ENCODE results near the gene PDE4DIP.
"Not testable (repeated sequence)": the region's sequence is repeated elsewhere in the genome, so short reads cannot be mapped to it uniquely, and the experiment has no call there.

The PDE4DIP gene

DNA sequence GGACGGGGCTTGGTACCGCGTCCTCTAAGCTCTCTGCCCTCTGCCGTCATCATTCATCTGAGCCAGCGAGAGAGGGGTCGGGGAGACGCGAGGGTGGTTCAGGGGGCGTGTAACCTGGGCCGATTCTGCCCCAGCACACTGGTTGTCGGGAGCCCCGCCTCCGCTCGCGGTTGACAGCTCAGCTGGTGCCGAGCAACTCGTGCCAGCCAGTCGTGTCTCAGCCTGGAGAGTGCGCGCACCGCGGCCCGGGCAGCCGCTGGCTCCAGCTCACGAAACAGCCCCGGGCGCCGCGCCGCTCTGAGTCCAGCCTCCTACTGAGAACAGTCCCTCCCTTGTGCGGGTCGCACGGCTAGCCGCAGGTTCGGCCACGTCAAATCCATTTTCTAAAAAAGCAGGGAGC is at the start of gene PDE4DIP:
Gene PDE4DIP, plus strand, starts transcription at position 209 of the 400 bp plus-strand sequence. CDS start 347 bp downstream, outside the sequence.
- peak in 1 of 2 experiments; percentile 47 for DNase-seq (ENCODE audit: low spot score in 2 of 2)
- H3K4me1 ChIP-seq; H3K27me3 ChIP-seq (ENCODE audit: low read depth); in situ Hi-C loops (cut with MboI; ENCODE audit: low sequenced_read_pairs); H3K36me3 ChIP-seq (replicated peaks); H3K4me3 ChIP-seq; H3K9me3 ChIP-seq: not testable (repeated sequence)

DNA sequence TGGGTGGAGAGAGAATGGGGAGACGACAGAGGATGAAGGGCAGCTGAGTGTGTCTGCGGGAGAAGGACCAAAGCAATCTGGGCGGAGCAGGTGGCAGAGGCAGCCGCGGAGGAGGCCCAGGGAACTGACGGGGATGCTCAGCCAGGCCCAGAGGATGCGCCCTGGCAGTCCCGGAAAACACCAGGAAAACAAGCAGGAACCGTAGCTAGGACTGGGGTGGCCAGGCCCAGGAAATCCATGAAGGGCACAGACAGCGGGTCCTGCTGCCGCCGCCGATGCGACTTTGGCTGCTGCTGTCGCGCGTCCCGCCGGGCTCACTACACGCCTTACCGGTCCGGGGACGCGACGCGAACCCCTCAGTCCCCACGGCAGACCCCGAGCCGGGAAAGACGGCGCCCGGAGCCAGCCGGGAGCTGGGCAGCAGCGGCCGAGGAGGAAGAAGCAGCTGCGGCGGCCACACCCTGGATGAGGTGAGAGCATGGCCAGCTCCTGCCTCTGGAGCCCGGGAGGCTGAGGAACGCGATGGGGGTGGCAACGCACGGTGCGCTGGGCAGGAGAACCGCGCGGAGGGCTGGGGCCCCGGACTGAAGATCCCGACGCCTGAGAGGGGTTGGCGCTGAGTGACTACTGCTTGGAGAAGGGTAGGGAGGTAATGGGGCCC is 35.8 kb upstream of the PDE4DIP start:
- H3K4me3 ChIP-seq; in situ Hi-C loops (cut with MboI; ENCODE audit: low sequenced_read_pairs); DNase-seq (ENCODE audit: low spot score in 2 of 2); H3K9me3 ChIP-seq; H3K27me3 ChIP-seq (ENCODE audit: low read depth); H3K4me1 ChIP-seq; H3K36me3 ChIP-seq (replicated peaks): not testable (repeated sequence)

DNA sequence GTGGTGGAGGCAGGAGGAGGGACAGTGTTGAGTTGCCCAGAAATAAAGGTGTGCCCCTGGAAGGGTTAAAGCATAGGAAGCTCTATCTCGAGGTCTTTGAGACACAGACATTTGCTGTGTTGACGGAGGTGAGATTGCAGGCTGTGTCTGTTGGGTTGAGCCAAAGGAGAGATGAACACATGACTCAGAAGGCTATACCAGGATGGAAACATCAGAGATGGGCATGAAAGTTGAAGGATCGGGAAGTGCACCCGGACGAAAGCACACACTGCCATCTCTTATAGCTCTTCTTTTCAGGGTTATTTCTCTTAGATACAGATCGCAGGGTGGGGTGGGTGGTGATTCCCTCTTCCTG is 35.3 kb upstream of the PDE4DIP start:
- H3K27me3 ChIP-seq (ENCODE audit: low read depth); DNase-seq (ENCODE audit: low spot score in 2 of 2); H3K4me1 ChIP-seq; in situ Hi-C loops (cut with MboI; ENCODE audit: low sequenced_read_pairs); H3K4me3 ChIP-seq; H3K9me3 ChIP-seq; H3K36me3 ChIP-seq (replicated peaks): not testable (repeated sequence)

DNA sequence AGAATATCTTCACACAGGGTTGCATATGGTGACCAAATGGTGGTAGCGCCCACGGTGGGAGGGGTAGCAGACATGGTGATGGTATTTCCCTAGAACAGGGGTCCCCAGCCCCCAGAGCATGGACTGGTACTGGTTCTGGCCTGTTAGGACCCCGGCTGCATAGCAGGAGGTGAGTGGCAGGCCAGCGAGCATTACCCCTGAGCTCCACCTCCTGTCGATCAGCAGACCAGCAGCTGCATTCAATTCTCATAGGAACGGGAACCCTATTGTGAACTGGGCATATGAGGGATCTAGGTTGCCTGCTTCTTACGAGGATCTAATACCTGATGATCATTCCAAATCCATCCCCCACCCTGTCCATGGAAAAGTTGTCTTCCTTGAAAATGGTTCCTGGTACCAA is 22.0 kb upstream of the PDE4DIP start:
- H3K36me3 ChIP-seq (replicated peaks); DNase-seq (ENCODE audit: low spot score in 2 of 2); H3K4me1 ChIP-seq; in situ Hi-C loops (cut with MboI; ENCODE audit: low sequenced_read_pairs); H3K27me3 ChIP-seq (ENCODE audit: low read depth); H3K4me3 ChIP-seq; H3K9me3 ChIP-seq: not testable (repeated sequence)

DNA sequence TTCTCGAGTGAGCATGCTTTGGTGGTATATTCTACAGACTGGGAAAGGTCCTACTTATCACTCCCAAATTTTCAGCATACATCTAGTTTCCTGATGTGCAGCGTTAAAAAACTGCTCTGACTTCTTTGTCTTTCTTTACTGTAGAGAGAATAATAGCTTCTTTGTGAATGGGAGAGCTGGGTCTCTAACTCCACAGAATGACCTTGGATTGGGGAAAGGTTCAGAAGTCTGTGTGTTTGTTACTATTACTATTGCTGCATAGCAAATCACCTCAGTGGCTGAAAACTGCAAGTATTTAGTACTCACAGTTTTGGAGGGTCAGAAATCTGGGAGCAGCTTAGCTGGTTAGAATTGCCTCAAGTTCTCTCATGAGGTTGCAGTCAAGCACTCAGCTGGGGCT is 20.4 kb upstream of the PDE4DIP start:
- DNase-seq (ENCODE audit: low spot score in 2 of 2); H3K27me3 ChIP-seq (ENCODE audit: low read depth); H3K4me3 ChIP-seq; in situ Hi-C loops (cut with MboI; ENCODE audit: low sequenced_read_pairs); H3K9me3 ChIP-seq; H3K36me3 ChIP-seq (replicated peaks); H3K4me1 ChIP-seq: not testable (repeated sequence)

DNA sequence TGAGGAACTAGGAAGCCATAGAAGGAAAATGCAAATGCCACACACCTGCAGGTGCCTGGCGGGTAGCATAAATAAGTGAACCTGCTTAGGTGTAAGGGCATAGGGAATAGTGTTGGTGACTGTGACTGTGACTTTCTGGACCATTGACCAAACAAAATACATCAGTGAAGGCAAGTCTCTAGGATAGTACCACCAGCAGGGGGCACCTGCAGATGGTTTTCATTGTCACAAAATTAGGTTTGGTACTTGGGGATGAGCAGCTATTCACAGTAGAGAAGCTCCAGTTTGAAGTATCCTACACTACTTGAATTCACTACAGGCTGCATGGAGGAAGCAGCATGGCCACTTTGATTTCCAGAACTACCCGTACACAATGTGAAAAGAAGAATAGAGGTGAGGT is 19.2 kb upstream of the PDE4DIP start:
- H3K36me3 ChIP-seq (replicated peaks); H3K27me3 ChIP-seq (ENCODE audit: low read depth); H3K9me3 ChIP-seq; H3K4me1 ChIP-seq; H3K4me3 ChIP-seq; DNase-seq (ENCODE audit: low spot score in 2 of 2); in situ Hi-C loops (cut with MboI; ENCODE audit: low sequenced_read_pairs): not testable (repeated sequence)

DNA sequence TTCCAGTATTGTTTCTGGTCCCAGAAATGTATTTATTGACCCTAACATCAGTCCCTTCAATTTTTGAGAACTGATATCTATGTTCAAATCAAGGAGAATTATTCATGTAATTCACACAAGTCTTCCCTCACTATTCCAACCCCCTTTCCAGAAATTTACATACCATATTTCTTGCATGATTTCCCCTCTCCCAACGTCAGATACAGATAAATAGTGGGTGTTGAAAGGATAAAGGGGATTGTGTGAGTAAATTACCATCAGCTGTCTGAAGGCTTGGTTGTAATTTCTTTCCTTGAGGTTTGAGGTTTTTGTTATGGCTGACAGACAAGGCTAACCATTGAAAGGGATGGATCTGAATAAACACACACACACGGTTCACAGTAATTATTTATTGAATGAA is 15.7 kb upstream of the PDE4DIP start:
- H3K27me3 ChIP-seq (ENCODE audit: low read depth); DNase-seq (ENCODE audit: low spot score in 2 of 2); H3K36me3 ChIP-seq (replicated peaks); H3K4me1 ChIP-seq; H3K4me3 ChIP-seq; in situ Hi-C loops (cut with MboI; ENCODE audit: low sequenced_read_pairs); H3K9me3 ChIP-seq: not testable (repeated sequence)

DNA sequence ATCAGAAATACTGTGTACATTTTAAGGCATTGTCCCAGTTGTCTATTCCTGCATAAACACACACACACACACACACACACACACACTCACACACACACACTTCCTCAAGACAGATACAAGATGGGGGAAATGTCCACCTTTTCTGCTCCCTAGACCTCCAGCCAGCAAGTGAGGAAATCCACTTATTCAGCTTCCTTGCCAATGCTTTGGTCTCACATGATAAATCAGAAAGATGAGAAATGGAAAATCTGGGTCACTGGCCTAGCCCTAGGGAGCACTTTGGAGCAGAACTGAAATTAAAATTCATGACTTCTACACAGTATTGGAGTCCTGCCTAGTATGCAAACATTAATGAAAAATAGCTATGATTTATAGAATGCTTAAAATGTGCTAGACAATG is 15.3 kb upstream of the PDE4DIP start:
- H3K4me1 ChIP-seq; H3K9me3 ChIP-seq; in situ Hi-C loops (cut with MboI; ENCODE audit: low sequenced_read_pairs); H3K36me3 ChIP-seq (replicated peaks); DNase-seq (ENCODE audit: low spot score in 2 of 2); H3K27me3 ChIP-seq (ENCODE audit: low read depth); H3K4me3 ChIP-seq: not testable (repeated sequence)

DNA sequence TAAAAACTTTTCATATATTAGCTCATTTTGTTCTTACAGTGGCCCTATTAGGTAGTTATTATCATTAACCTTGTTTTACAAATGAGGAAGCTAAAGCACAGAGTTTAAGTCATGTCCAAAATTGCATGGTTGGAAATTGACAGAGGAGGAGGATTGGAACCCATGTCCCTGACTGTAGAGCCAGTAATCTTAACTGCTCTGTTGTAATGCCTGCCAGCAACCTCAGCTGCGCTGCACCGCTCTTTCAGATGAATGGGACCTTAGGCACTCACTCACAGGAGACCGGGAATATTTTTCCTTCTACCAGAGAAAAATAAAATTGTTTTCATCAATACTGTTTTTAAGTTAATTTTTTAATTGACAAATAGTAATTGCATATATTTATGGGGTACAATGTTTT is 14.9 kb upstream of the PDE4DIP start:
- H3K4me3 ChIP-seq; H3K27me3 ChIP-seq (ENCODE audit: low read depth); H3K4me1 ChIP-seq; H3K9me3 ChIP-seq; H3K36me3 ChIP-seq (replicated peaks); DNase-seq (ENCODE audit: low spot score in 2 of 2); in situ Hi-C loops (cut with MboI; ENCODE audit: low sequenced_read_pairs): not testable (repeated sequence)

DNA sequence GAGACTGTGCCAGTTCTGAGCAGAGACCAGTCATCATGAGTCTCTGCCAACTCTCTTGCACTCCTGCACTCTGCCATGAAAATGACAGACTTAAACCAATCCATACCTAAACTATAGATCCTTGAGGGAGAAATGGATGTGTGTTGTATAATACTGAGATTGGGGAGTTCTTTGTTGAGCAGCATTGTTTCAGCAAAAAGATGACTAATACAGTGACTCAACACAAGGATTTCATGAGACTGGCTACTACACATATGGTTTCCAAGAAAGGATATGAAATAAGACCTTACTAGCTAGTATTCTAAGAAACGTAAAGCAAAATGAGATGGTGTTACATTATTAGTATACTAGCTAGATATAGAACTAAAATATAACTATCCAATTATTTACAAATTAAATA is 3.0 kb upstream of the PDE4DIP start:
- DNase-seq (ENCODE audit: low spot score in 2 of 2); H3K4me3 ChIP-seq; H3K4me1 ChIP-seq; H3K36me3 ChIP-seq (replicated peaks); H3K27me3 ChIP-seq (ENCODE audit: low read depth); H3K9me3 ChIP-seq; in situ Hi-C loops (cut with MboI; ENCODE audit: low sequenced_read_pairs): not testable (repeated sequence)

DNA sequence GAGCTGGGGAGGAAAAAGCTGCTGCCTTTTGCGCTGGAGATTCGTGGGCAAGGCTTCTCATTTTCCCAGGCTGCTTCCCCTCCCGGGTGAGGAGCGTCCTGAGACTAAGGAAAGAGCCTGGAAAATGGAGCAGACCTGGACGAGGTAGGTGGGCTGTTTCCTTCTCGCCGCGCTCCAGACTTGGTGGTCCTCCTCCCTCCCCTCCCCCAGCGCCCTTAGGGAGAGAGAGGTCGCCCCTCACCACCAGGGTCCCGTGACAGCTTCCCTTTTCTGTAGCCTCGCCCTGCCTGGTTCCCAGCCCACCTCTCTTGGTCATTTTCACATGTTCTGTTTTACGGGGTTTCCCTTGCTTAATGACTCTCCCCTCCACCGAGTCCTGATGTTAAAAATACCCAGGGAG is 423 bp downstream of the PDE4DIP start:
- H3K4me1 ChIP-seq; H3K36me3 ChIP-seq (replicated peaks); H3K9me3 ChIP-seq; H3K4me3 ChIP-seq; DNase-seq (ENCODE audit: low spot score in 2 of 2); in situ Hi-C loops (cut with MboI; ENCODE audit: low sequenced_read_pairs); H3K27me3 ChIP-seq (ENCODE audit: low read depth): not testable (repeated sequence)

DNA sequence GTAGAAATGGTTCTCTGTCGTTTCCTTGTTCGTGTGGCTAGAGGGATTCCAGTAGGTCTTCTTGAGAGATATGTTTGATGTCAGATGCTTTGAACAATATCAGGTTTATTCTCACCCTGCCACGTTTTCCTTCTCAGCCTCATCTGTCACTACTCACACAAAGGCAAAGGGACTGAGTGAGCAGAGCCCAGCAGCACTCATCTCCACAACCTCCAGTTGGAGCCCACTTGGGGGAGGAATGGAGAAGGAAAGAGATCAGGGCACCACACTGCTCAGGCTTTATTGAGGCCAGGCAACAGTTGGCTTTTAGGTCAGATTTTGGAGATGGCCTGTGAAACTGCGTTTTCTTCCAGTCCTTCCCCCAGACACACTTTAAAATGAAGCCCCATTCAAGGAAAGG is 840 bp downstream of the PDE4DIP start:
- H3K4me3 ChIP-seq; H3K36me3 ChIP-seq (replicated peaks); in situ Hi-C loops (cut with MboI; ENCODE audit: low sequenced_read_pairs); H3K27me3 ChIP-seq (ENCODE audit: low read depth); H3K9me3 ChIP-seq; H3K4me1 ChIP-seq; DNase-seq (ENCODE audit: low spot score in 2 of 2): not testable (repeated sequence)

DNA sequence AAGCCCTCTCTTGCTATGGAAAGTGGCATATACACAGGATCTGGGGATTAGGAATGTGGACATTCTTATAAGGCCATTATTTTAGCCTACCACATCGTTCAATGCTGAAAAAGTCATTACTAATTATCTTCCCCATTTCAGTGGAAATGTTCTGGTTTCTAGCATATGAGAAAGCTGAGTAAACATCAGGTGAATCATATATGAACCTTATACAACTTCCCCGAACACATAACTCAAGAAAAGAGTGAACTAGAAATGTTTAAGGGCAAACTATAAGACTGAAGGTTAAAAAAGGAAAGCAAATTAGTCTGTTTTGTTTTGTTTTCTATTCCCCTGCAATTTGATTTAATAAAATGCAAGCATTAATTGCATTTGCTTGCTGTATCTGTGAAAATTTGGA is 6.1 kb downstream of the PDE4DIP start:
- H3K4me1 ChIP-seq; H3K9me3 ChIP-seq; in situ Hi-C loops (cut with MboI; ENCODE audit: low sequenced_read_pairs); H3K4me3 ChIP-seq; H3K27me3 ChIP-seq (ENCODE audit: low read depth); DNase-seq (ENCODE audit: low spot score in 2 of 2); H3K36me3 ChIP-seq (replicated peaks): not testable (repeated sequence)

DNA sequence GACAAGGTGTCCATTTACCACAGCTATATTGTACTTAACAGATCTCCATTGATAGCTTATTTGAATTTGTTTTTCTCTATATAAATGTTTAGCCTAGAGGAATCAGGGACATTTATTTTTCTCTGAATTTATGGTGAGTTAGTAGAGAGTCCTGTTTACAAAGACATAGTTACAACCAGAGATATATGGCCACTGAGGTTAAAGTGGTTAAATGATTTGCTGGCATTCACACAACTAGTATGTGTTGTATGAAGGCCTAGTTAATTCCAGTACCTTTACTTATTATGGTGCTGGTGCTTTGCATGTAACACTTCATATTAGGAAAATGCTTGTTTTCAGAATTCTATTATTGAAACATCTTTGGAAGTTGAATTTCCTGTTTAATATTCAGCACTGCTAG is 6.6 kb downstream of the PDE4DIP start:
- H3K27me3 ChIP-seq (ENCODE audit: low read depth); in situ Hi-C loops (cut with MboI; ENCODE audit: low sequenced_read_pairs); DNase-seq (ENCODE audit: low spot score in 2 of 2): not testable (repeated sequence)

DNA sequence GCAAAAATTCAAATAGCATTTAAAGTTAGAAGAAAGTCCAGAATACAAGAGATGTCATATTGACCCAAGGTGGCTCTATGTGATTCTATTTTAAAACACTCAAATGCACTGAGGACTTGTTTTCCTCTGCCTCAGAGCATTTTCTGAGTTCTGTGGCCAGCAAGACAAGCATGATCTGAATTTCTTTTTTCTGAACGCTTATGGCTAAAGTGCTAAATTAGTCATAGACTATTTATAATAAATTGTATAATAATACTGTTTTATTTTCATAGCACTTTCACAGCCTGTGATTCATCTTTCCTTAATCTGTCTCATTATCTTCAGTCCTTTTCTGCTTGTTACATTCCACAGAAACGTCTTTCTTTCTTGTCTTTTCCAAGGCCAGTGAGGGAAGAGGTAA is 7.5 kb downstream of the PDE4DIP start:
- in situ Hi-C loops (cut with MboI; ENCODE audit: low sequenced_read_pairs); H3K4me1 ChIP-seq; H3K27me3 ChIP-seq (ENCODE audit: low read depth); H3K4me3 ChIP-seq; H3K9me3 ChIP-seq; DNase-seq (ENCODE audit: low spot score in 2 of 2); H3K36me3 ChIP-seq (replicated peaks): not testable (repeated sequence)

More for the DNA sequence above, 6.6 kb downstream of the PDE4DIP start:
- not testable (repeated sequence) for H3K9me3 ChIP-seq; H3K36me3 ChIP-seq (replicated peaks); H3K4me3 ChIP-seq; H3K4me1 ChIP-seq
